H9 (cell line): ENCODE results near the gene RASSF9. TPM values are rescaled to one million over a fixed set of nuclear protein-coding genes. Genes with fewer than 3 reads are reported as not detected.

ENCODE experiments used
- DNase-seq: peaks from one replicate; pipeline ENCODE4 v3.0.0-alpha.2; 2017
- H2AFZ ChIP-seq: one replicate; pipeline ENCODE4 v1.6.1; 2013; ENCODE audit warnings: mild to moderate bottlenecking, low read length, control low read depth, moderate library complexity
- H2AK5ac ChIP-seq: 2 replicates; pipeline ENCODE4 v1.6.1; 2013; ENCODE audit warnings: low read length, control low read depth, mixed read lengths; ENCODE audit not compliant: insufficient read length
- H2BK120ac ChIP-seq: one replicate; pipeline ENCODE4 v1.6.1; 2013; ENCODE audit warnings: low read depth, mild to moderate bottlenecking, low read length, control low read depth, inconsistent platforms; ENCODE audit not compliant: poor library complexity, severe bottlenecking
- H2BK12ac ChIP-seq: 2 replicates; pipeline ENCODE4 v1.6.1; 2013; ENCODE audit warnings: low read length, control low read depth, mixed read lengths, low read depth; ENCODE audit not compliant: insufficient read length
- H2BK15ac ChIP-seq: 2 replicates; pipeline ENCODE4 v1.6.1; 2013; ENCODE audit warnings: low read depth, low read length, control low read depth
- H2BK20ac ChIP-seq: one replicate; pipeline ENCODE4 v1.6.1; 2013; ENCODE audit warnings: low read depth, mild to moderate bottlenecking, low read length, control low read depth, inconsistent platforms; ENCODE audit not compliant: poor library complexity, severe bottlenecking
- H2BK5ac ChIP-seq: 2 replicates; pipeline ENCODE4 v1.6.1; 2013; ENCODE audit warnings: low read length, control low read depth, mixed read lengths; ENCODE audit not compliant: insufficient read length
- H3K14ac ChIP-seq: 2 replicates; pipeline ENCODE4 v1.6.1; 2013; ENCODE audit warnings: low read length, control low read depth; ENCODE audit not compliant: insufficient read depth
- H3K18ac ChIP-seq: 2 replicates; pipeline ENCODE4 v1.6.1; 2013; ENCODE audit warnings: low read depth, mild to moderate bottlenecking, mixed read lengths, low read length, control low read depth; ENCODE audit not compliant: insufficient read length
- H3K23ac ChIP-seq: 2 replicates; pipeline ENCODE4 v1.6.1; 2013; ENCODE audit warnings: low read length, control low read depth, mixed read lengths, low read depth; ENCODE audit not compliant: insufficient read length
- H3K23me2 ChIP-seq: 2 replicates; pipeline ENCODE4 v1.6.1; 2013; ENCODE audit warnings: low read depth, mild to moderate bottlenecking, mixed read lengths, low read length, control low read depth; ENCODE audit not compliant: insufficient read length, poor library complexity, severe bottlenecking
- H3K27ac ChIP-seq: 2 replicates; pipeline ENCODE4 v1.5.1; 2013; ENCODE audit warnings: low read length, control low read depth, mixed read lengths, low read depth; ENCODE audit not compliant: insufficient read length
- H3K27me3 ChIP-seq: 2 replicates; pipeline ENCODE4 v1.6.1; 2013; ENCODE audit warnings: low read length, control low read depth, inconsistent platforms; ENCODE audit not compliant: insufficient read depth
- H3K4ac ChIP-seq: 2 replicates; pipeline ENCODE4 v1.6.1; 2013; ENCODE audit warnings: low read depth, mild to moderate bottlenecking, control low read depth, inconsistent platforms, low read length, moderate library complexity
- H3K4me1 ChIP-seq: 2 replicates; pipeline ENCODE4 v1.6.1; 2013; ENCODE audit warnings: low read length, control low read depth, inconsistent platforms; ENCODE audit not compliant: insufficient read depth
- H3K4me2 ChIP-seq: 2 replicates; pipeline ENCODE4 v1.6.1; 2013; ENCODE audit warnings: low read length, control low read depth, mixed read lengths; ENCODE audit not compliant: insufficient read length, insufficient read depth
- H3K56ac ChIP-seq: 2 replicates; pipeline ENCODE4 v1.6.1; 2013; ENCODE audit warnings: low read depth, mild to moderate bottlenecking, mixed read lengths, low read length, control low read depth; ENCODE audit not compliant: insufficient read length
- H3K79me1 ChIP-seq: 2 replicates; pipeline ENCODE4 v1.6.1; 2013; ENCODE audit warnings: low read depth, mild to moderate bottlenecking, moderate library complexity, low read length, control low read depth, inconsistent platforms; ENCODE audit not compliant: insufficient read depth, poor library complexity, severe bottlenecking
- H3K79me2 ChIP-seq: 2 replicates; pipeline ENCODE4 v1.6.1; 2013; ENCODE audit warnings: low read length, control low read depth, inconsistent platforms; ENCODE audit not compliant: insufficient read depth
- H3K9ac ChIP-seq: 2 replicates; pipeline ENCODE4 v1.6.1; 2013; ENCODE audit warnings: low read length, control low read depth, mixed read lengths; ENCODE audit not compliant: insufficient read length; ENCODE audit errors: extremely low read depth
- H3K9me3 ChIP-seq: one replicate; pipeline ENCODE4 v1.6.1; 2013; ENCODE audit warnings: low read depth, low read length, inconsistent platforms; ENCODE audit not compliant: control insufficient read depth
- H3T11ph ChIP-seq: one replicate; pipeline ENCODE4 v1.6.1; 2013; ENCODE audit warnings: mild to moderate bottlenecking, low read length, control low read depth, inconsistent platforms
- H4K20me1 ChIP-seq: one replicate; pipeline ENCODE4 v1.6.1; 2013; ENCODE audit not compliant: control insufficient read depth, insufficient read length, insufficient read depth
- H4K5ac ChIP-seq: 2 replicates; pipeline ENCODE4 v1.6.1; 2013; ENCODE audit warnings: low read depth, mild to moderate bottlenecking, mixed read lengths, low read length, control low read depth; ENCODE audit not compliant: insufficient read length
- H4K8ac ChIP-seq: replicated peaks from 2 replicates; pipeline ENCODE4 v1.6.1; 2013; ENCODE audit warnings: low read length, control low read depth, mixed read lengths, low read depth; ENCODE audit not compliant: insufficient read length
- H4K91ac ChIP-seq: 2 replicates; pipeline ENCODE4 v1.6.1; 2013; ENCODE audit warnings: low read depth, mild to moderate bottlenecking, moderate library complexity, mixed read lengths, low read length, control low read depth; ENCODE audit not compliant: insufficient read length
- H3K27ac Mint-ChIP-seq, 3 experiments: 2 replicates in 2 of 3; 3 replicates in 1 of 3; pipeline ENCODE4 v1.8.0; 2020 to 2021; ENCODE audit warnings: mixed read lengths in 3 of 3, mild to moderate bottlenecking in 1 of 3, moderate library complexity in 1 of 3
- H3K27me3 Mint-ChIP-seq: 2 replicates; pipeline ENCODE4 v1.8.0; 2021; ENCODE audit warnings: low read depth, mild to moderate bottlenecking, moderate library complexity, mixed read lengths
- H3K36me3 Mint-ChIP-seq, 3 experiments: 2 replicates in 2 of 3; 3 replicates in 1 of 3; pipeline ENCODE4 v1.8.0; 2020 to 2021; ENCODE audit warnings: low read depth in 3 of 3, mixed read lengths in 3 of 3; ENCODE audit not compliant: insufficient read depth in 1 of 3
- H3K4me1 Mint-ChIP-seq, 2 experiments: 2 replicates each; pipeline ENCODE4 v1.8.0; 2020; ENCODE audit warnings: mixed read lengths in 2 of 2
- H3K4me3 Mint-ChIP-seq, 2 experiments: 2 replicates in 1 of 2; 3 replicates in 1 of 2; pipeline ENCODE4 v1.8.0; 2020 to 2021; ENCODE audit warnings: mild to moderate bottlenecking in 2 of 2, mixed read lengths in 2 of 2, moderate library complexity in 1 of 2
- H3K9me3 Mint-ChIP-seq, 2 experiments: 2 replicates in 1 of 2; 3 replicates in 1 of 2; pipeline ENCODE4 v1.8.0; 2020; ENCODE audit warnings: mild to moderate bottlenecking in 2 of 2, mixed read lengths in 2 of 2, moderate library complexity in 1 of 2
- CTCF ChIP-seq: fragments of 200-600 bp; sonication (generic); conservative IDR thresholded peaks from 3 replicates; pipeline ENCODE4 v1.8.0; 2021; ENCODE audit warnings: antibody characterized with exemption, mild to moderate bottlenecking
- WGBS: extraction: QIAGEN DNeasy Blood & Tissue Kit; methylation state at CpG from one replicate; pipeline ENCODE4 v1.1.7; 2013; ENCODE audit warnings: missing lambda C conversion rate, low lambda C conversion rate, mixed read lengths; ENCODE audit not compliant: insufficient read length; ENCODE audit errors: extremely low coverage; 5-methylcytosine and 5-hydroxymethylcytosine counted together
- total RNA-seq: library from RNA; stranded (reverse); gene quantifications from 2 replicates; pipeline ENCODE4 v1.2.1, GENCODE V29; 2021

The RASSF9 gene
- total RNA-seq, 1 experiment from 2014 or later, result 0.04 TPM

GRCh38 chr12:85823436-85824180, 12.6 kb downstream of the RASSF9 start:
- Histone ChIP-seq H2AK5ac (no peak overlapping the region), H2BK15ac (no peak overlapping the region), H3K27ac (no peak overlapping the region), H2AFZ (no peak overlapping the region), H3K18ac (no peak overlapping the region), H2BK20ac (no peak overlapping the region), H3K9me3 (no peaks in the 10 kb centered on the region), H3K9ac (no peak overlapping the region), H3K4ac (no peak overlapping the region), H4K20me1 (no peaks in the 10 kb centered on the region), H3K27me3 (no peaks in the 10 kb centered on the region), H3K14ac (no peak overlapping the region), H3K56ac (no peak overlapping the region), H2BK12ac (no peak overlapping the region), H3K4me1 (no peaks in the 10 kb centered on the region), H3K79me2 (no peaks in the 10 kb centered on the region), H4K5ac (no peak overlapping the region), H4K8ac (no peak overlapping the region), H2BK120ac (no peak overlapping the region), H3K23me2 (no peaks in the 10 kb centered on the region), H3K23ac (no peak overlapping the region), H2BK5ac (no peak overlapping the region), H3K79me1 (no peaks in the 10 kb centered on the region), H3T11ph (no peak overlapping the region), H3K4me2 (no peak overlapping the region), H4K91ac (no peak overlapping the region)
- Mint-ChIP-seq H3K27ac (no peak overlapping the region; a peak in 1 of 7 replicates), H3K4me1 (peaks cover 0 to 8% of the 10 kb centered on the region in 2 experiments; a peak in 2 of 4 replicates), H3K36me3 (no peaks in the 10 kb centered on the region), H3K27me3 (no peaks in the 10 kb centered on the region), H3K4me3 (no peak overlapping the region), H3K9me3 (no peaks in the 10 kb centered on the region)
- no peak for TF ChIP-seq CTCF
- WGBS, result no CpG with 5 or more reads among the region's 4 CpGs
- DNase-seq, result no peak
